ENCODE results near the gene ROBO2.

ROBO2 gene, protein sequence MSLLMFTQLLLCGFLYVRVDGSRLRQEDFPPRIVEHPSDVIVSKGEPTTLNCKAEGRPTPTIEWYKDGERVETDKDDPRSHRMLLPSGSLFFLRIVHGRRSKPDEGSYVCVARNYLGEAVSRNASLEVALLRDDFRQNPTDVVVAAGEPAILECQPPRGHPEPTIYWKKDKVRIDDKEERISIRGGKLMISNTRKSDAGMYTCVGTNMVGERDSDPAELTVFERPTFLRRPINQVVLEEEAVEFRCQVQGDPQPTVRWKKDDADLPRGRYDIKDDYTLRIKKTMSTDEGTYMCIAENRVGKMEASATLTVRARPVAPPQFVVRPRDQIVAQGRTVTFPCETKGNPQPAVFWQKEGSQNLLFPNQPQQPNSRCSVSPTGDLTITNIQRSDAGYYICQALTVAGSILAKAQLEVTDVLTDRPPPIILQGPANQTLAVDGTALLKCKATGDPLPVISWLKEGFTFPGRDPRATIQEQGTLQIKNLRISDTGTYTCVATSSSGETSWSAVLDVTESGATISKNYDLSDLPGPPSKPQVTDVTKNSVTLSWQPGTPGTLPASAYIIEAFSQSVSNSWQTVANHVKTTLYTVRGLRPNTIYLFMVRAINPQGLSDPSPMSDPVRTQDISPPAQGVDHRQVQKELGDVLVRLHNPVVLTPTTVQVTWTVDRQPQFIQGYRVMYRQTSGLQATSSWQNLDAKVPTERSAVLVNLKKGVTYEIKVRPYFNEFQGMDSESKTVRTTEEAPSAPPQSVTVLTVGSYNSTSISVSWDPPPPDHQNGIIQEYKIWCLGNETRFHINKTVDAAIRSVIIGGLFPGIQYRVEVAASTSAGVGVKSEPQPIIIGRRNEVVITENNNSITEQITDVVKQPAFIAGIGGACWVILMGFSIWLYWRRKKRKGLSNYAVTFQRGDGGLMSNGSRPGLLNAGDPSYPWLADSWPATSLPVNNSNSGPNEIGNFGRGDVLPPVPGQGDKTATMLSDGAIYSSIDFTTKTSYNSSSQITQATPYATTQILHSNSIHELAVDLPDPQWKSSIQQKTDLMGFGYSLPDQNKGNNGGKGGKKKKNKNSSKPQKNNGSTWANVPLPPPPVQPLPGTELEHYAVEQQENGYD (N-terminal part only)

GRCh38 chr3:77039606-77040171 lies at the start of gene ROBO2:
TSS of gene ROBO2 (plus strand) at chr3:77040099. CDS start at chr3:77040786, 687 bp downstream.
- no peak for DNase-seq

GRCh38 chr3:76990606-76991005 lies 49.3 kb upstream of the ROBO2 start:
- no peak for DNase-seq

- DNase-seq: no peak
Observed at GRCh38 chr3:76991165-76991564, 48.7 kb upstream of the ROBO2 start.

- no peak for DNase-seq
Observed at GRCh38 chr3:76997733-76998132, 42.2 kb upstream of the ROBO2 start.

DNA sequence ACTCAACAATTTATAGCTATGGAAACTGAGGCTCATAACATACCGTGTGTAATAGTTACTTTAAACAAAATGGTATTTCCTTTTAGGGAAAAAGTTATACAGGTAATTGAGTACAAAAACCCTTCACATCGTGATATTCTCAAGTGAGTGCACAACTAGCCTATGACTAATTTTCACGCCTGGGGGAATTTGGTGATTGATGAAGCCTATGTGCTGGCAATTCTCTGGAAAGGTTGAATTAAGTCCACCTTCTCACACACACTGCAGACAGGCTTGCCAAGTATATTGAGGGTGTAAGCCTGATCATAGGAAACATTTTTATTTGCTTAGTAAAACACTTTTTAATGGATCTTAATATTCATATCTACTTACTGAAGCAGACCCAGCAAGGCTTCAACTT lies 41.3 kb upstream of the ROBO2 start:
- DNase-seq: no peak

- no peak for DNase-seq
Observed at GRCh38 chr3:77001062-77001701, 38.7 kb upstream of the ROBO2 start.

GRCh38 chr3:77014226-77014625 lies 25.7 kb upstream of the ROBO2 start:
- DNase-seq: no peak

DNA sequence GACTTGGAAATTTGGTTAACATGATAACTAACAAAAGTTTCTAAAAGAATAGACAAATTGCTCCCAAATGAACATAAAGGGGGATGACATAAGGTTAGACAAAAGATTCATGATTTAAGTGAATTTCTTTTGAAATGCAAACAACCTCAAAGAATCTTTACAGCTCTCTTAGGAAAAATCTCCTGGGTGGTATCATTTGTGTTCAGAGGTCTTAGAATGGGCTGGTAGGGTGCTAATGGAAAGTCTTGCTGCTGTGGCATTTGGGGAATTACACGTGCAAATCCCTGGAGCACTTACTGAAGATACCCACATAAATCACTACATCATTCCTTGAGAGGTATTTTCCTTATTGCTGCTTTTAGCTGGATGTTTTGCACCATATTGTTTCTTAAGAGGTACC lies 14.4 kb upstream of the ROBO2 start:
- no peak for DNase-seq

GRCh38 chr3:77026904-77027634 lies 12.8 kb upstream of the ROBO2 start:
- DNase-seq: no peak

- DNase-seq: no peak
Observed at GRCh38 chr3:77028005-77028404, 11.9 kb upstream of the ROBO2 start.

DNA sequence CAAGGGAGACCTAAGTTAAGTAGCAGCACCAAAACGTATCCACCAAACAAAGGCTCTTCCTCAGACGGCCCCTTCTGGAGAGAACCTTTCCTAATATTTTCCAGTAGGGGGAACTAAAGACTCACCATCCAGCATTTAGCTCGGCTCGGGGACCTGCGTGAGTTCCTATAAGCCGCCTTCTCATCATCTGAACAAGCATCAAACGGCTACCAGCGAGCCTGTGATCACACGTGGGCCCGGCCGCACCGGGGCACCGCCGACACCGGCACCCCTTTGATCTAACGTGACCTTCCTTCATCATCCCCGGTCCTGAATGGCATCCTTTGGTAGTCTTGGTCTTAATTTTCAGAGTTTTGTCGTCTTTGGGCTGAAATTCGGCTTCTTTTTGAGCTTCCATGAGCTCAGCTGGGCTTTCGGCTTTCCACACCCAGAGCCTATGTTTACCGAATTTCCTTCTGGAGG lies 1.4 kb upstream of the ROBO2 start:
- DNase-seq: no peak

- no peak for DNase-seq
Observed at GRCh38 chr3:77038930-77039605, 831 bp upstream of the ROBO2 start.

GRCh38 chr3:77040216-77040615 lies 317 bp downstream of the ROBO2 start:
- DNase-seq: no peak

DNA sequence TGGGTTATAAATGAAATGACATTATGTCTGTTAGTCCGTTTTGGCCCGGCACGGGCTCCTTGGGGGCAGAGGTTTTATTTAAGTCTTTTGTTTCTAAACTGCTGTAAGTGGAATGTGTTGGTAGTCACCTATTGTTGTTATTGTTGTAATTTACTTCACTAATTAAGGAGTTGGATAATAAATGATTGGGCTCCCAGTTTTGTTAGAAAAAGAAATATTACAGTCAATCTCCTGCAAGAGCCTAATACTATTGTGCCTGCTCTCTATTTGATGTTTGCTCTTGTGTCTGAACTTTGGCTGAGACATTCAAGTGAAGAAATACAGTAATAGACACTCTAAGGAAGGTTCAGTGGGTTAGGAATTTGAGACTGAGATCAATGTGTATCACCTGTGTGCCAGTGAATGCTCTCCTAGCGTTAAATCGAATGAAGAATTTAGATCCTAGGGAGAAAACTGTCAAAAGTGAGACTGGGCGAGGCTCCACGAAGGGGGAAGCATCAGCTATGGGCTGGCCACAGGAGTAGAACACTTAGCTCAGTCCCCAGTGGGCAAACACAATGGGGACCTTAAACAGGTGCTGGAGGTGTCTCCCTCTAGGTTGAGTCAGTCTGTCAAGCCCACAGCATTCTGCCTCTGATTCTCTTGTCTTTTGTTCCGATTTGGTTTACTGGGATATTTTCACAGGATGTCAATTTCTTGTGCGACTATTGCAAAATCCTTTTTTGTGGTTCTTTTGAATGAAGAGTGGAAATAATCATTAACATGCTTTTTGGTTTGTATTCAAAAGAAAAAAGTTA lies 1.2 kb downstream of the ROBO2 start:
- no peak for DNase-seq

- DNase-seq: no peak
Observed at GRCh38 chr3:77041811-77042210, 1.9 kb downstream of the ROBO2 start.

DNA sequence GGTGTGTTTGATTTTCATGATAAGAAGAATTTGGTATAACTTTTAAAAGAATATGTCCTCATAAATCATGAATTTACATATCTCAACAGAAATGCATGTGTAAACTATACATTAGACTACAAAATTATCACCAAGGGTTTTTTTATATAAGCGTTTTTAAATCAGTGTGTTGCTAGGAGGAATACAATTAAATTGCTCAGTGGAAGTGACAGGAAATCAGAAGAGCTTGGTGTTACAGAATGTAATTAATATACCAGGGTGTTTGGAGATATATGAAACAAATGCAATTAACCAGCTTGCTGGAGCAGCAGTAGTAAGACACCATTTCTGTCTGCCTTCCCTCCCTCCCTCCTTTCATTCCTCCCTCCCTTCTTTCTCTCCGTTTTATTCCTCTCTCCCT lies 2.4 kb downstream of the ROBO2 start:
- DNase-seq: no peak

GRCh38 chr3:77042882-77043281 lies 3.0 kb downstream of the ROBO2 start:
- DNase-seq: no peak

- DNase-seq: no peak
Observed at GRCh38 chr3:77045686-77046085, 5.8 kb downstream of the ROBO2 start.

GRCh38 chr3:77048186-77048585 lies 8.3 kb downstream of the ROBO2 start:
- DNase-seq: no peak

- no peak for DNase-seq
Observed at GRCh38 chr3:77051591-77051990, 11.7 kb downstream of the ROBO2 start.
